Fibroblast of skin of right biceps (primary cell): ENCODE data around the gene HOTAIR.

Source experiments
- DNase-seq: peaks from one replicate; pipeline ENCODE4 v3.0.0-alpha.2; 2013

The HOTAIR gene

DNA sequence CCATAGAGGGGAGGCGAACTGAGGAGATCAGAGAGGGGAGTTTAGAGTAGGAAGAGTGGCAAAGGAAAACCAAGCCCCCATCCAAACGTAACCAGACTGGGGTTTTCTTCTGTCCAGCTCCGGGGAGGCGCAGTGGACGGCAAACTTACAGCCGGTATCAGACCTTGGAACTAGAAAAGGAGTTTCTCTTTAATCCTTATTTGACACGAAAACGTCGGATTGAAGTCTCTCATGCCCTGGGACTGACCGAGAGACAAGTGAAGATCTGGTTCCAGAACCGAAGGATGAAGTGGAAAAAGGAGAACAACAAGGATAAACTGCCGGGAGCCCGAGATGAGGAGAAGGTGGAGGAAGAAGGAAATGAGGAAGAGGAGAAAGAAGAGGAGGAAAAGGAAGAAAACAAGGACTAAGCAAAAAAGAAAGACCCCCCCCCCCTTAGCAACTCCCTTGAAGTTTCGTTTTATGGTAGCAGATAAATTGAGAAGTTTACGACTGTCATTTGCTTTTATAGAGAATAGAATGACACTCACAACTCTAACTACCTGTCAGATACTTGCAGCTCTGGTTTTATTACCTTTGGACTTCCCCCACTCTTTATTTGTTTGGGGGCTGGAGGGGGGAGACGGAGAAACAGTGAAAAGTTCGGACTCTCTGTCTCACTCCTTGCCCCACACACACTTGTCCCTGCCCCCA lies 36.4 kb upstream of the HOTAIR start:
- DNase-seq, result no peak

GRCh38 chr12:54010053-54010971 lies 35.6 kb upstream of the HOTAIR start:
- no peak for DNase-seq

DNA sequence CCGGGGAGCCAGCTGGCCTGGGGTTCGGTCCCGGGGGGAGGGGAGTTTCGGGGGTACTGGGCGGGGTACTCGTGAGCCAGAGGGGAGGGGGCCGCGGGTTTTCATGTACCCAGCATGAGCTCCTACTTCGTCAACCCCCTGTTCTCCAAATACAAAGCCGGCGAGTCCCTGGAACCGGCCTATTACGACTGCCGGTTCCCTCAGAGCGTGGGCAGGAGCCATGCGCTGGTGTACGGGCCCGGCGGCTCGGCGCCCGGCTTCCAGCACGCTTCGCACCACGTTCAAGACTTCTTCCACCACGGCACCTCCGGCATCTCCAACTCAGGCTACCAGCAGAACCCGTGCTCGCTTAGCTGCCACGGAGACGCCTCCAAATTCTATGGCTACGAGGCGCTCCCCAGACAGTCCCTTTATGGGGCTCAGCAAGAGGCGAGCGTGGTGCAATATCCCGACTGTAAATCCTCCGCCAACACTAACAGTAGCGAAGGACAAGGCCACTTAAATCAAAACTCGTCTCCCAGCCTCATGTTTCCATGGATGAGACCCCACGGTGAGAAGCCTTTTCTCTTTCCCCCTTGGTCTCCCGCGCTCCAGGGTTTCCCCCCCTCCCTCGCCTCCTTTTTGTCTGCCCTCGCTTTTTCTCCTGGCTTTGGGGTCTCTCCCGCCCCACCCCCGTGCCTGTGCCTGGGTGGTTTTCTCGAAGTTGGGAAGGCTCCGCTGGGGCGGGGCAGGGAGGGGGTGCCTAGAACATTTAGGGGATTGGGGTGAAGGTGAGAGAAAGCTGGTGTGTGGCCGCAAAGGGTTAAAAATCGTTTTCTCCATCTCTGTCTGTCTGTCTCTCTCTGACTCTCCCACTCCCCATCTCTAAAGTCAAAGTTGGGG lies 34.7 kb upstream of the HOTAIR start:
- peak; percentile 41 for DNase-seq

GRCh38 chr12:54008260-54008552 lies 33.5 kb upstream of the HOTAIR start:
- no peak for DNase-seq

GRCh38 chr12:54007538-54008259 lies 32.9 kb upstream of the HOTAIR start:
- DNase-seq, result peak; percentile 28

DNA sequence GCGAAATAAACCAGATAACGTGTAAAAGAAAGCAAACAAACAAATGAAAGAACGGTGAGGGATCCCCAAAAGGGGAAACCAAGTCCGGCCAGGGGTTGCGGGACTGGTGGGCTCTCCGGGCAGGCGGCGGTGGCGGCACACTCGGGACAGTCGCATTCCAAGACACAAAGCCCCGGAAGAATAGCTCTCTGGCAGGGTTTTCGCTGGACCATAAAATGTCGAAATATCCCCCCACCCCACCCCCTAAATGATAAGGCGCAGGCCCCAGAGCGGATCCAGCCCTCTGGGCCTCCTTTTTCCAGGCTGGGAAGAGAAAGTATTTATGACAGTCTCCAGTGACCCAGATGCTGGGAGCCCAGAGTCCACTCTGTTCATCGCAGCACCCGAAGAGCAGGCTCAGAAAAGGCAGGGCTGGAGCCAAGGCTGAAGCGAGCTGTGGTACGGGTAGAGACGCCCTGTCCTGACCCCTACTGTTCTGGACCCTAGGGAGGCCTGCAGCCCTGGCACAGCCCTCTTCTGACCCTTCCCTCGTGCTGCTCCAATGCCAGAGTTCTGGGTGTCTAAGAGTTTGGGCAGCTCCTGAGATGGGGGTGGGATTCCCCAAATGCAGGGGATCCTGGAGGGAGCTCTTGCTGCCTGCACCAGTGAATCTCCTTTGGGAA lies 31.9 kb upstream of the HOTAIR start:
- DNase-seq, result no peak

DNA sequence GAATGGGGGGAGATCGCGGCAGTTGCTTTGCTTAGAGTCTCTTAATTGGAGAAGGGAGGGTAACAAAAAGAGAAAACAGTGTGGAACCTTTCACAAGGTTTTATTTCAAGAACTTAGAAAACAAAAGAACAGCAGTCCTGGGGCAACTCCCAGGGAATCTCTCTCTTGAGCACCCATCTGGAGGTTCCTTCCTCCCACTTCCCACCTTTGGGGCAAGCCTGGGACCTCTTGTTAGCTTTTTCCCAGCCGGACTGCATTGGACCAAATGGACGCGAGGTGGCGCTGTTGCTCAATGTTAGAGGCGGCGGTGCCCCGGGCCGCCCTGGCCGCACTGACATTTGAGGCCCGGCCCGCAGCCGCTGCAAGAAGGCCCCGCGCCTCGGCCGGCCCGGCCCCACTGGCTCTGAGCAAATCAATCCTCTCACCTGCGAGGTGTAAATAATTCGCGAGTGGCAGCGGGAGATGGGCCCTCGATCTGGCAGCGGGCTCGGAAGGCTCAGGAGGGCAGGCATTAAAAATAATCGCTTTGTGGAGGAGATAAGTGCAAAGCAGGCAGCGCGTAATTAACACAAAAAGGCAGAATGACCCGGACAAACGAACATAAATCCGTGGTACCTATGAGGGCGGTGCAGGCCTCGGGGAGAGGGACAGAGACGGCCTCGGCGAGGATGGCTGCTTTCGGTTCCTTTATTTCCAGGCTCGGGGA lies 31.3 kb upstream of the HOTAIR start:
- DNase-seq, result peak; percentile 80

GRCh38 chr12:54005531-54005852 lies 30.7 kb upstream of the HOTAIR start:
- DNase-seq, result no peak

- no peak for DNase-seq
These were observed 30.2 kb upstream of the HOTAIR start for GRCh38 chr12:54004841-54005530.

DNA sequence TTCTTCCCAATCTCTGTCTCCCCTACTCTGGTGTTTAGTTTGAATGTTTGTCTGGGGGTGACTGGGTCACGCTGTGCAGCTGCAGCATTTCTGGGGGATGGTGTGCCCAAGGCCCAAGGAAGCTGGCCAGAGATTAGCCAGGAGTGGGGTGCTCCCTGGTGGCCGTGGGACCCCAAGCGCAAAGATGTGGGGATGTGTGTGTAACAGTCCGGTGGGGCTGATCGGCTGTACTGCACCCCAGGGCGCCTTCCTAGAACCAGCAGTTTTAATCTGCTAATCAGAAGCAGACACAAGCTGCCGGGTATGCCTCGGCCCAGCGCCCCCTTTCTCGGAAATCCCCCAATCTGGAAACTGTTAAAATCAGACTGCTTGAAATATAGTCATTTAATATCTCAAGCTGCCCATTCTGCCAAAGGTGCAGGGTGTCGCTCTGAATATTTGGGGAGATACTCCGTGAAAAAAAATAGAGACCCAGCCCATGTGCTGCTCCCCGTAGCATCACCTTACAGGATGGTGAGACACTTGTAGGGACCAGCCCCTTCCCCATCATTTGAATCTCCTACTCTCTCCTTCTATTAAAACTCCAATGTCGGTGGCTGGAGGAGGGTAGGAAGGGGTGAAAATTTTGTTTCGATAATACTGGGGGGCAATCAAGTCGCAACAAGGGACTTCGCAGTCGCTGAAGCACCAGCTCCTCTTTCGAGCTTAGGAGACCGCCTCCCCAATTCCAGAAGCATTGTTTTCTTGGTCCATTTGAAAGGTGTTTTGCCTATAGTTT lies 29.5 kb upstream of the HOTAIR start:
- no peak for DNase-seq

DNA sequence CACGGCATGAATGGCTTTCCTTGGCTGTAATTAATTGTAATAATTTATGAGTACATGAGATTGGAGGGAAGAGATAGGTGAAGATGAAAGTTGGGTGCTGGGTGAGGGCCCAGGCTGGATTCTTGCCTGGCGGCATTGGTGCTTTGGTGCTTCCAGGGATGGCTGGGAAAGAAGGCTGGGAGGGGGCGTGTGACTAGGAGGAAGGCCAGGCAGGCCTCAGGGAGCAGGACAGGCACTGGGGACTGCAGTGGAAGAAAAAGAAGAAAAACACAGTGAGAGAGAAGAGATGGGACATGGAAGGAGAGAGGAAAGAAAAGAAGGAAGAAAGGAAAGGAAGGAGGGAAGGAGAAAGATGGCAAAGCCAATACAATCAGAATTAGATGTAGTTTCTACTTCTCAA lies 28.9 kb upstream of the HOTAIR start:
- DNase-seq, result no peak

DNA sequence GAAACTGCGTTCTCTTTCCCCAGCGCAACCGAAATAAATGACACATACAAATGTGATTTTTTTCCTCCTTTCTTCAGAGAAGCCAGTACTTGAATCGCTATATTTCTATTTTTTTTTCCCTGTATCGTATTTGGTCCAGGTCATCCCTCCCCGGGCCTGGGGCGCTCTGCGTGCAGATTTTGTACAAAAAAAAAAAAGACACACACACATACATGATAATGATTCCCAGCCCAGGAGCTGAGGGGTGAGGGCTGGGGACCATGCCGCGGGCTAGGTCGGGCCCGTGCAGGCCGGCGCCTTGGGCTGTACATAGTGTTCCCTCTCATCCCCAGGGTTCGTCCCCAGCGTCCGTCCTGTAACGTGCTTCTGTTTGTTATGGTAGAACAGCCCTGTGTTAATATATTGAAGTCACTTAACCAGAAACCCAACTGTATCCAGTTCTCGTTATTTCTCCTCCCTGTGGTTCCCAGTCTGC lies 28.2 kb upstream of the HOTAIR start:
- DNase-seq, result no peak

- no peak for DNase-seq
These were observed 27.6 kb upstream of the HOTAIR start for GRCh38 chr12:54002278-54002914.

DNA sequence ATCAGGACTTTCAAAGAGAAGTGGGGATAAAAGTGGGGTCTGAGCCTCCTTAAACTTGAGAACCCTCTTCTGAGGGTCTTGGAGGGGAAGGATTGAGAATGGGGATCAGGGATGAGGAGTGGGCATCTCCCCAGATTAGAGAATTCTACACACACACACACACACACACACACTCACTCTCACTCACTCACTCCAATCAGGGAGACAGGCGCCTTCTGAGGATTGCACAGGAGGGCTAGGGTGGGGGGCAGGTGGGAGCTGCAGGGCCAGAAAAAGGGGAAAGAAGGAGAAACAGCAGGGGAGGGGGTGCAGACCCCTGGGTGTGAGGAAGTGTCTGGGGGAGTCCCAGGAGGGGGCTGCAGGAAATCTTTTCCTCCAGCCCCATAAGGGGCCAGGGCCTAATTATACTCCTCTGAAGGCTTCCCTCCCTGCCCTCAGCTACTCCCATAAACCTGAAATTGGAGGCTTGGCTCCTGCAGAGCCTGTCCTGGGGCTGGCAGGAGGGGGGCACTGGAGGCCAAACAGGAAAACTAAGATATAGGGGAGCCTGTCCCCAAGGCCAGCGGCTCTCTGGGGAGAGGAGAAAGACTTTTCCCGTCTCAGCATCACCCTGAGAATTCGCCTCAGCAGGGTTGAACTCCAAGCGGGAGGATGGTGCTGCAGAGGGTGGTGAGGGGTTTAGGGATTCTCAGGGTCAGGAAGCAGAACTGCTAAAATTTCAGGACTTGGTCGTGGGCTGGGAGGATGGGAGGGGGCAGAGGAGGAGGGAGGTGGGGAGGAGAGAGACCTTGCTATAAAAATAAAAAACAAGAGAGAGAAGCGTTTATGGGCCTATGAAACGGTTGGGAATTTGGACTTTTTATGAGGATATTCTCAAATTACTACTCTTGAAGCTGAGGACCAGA lies 26.8 kb upstream of the HOTAIR start:
- DNase-seq, result no peak

GRCh38 chr12:54000116-54001114 lies 25.7 kb upstream of the HOTAIR start, which contains the start of gene HOXC9:
Gene HOXC9 (plus strand): TSS chr12:54000161. CDS start chr12:54000189, 28 bp downstream.
- peak; percentile 47 for DNase-seq

DNA sequence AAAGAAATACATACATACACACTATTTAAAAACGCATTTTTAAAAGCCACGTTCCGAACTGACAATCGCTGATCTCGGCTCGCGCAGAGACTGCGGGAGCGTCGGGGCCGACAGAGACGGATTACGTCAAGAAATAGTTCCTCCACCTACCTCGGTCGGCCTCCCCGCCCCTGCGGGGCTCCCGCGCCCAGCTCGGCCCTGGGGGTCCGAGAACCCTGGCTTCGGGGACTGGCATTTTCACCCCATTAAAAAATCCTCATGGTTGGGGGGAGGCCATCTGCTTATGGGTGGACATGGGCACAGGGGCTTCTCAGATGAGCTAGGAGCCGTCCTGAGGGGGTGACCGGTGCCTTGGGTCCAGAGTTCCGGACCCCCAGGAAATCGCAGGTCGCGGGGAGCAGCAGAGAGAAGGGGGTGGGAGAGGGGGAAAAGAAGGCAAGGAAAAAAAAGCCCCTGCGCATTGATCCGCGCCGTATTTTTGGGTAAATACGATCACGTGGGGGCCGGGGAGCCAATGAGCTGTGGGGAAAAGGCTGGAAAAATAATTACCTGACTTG lies 24.9 kb upstream of the HOTAIR start:
- DNase-seq, result peak; percentile 94

- DNase-seq, result no peak
These were observed 24.1 kb upstream of the HOTAIR start for GRCh38 chr12:53998900-53999236.
